ENCODE results near the gene BCKDHB. TPM values are rescaled to one million over a fixed set of nuclear protein-coding genes. Genes with fewer than 3 reads are reported as not detected.
A peak's percentile ranks its signal among the peaks of the same experiment; 100 is the strongest.

BCKDHB gene
- total RNA-seq, 1 experiment from 2014 or later, result 24.3 TPM

DNA sequence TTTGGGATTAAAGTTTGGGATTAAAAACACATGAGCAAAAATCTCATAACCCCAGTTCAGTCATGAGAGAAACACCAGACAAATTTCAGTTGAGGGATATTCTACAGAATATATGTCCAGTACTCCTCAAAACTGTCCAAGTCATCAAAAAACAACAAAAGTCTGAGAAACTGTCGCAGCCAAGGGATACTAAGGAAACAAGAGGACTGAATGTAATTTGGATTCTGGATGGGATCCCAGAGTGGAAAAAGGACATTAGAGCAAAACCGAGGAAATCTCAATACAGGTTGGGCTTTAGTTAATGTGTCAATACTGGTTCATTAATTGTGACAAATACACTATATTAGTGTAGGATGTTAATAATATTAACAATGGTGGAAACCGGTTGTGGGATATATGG, 219.3 kb downstream of the BCKDHB start:
- ATAC-seq (no peak), DNase-seq (ENCODE audit: low spot score) (no peak)
- H3K27ac Mint-ChIP-seq, result no peak overlapping the region; the same call in 1 of the 2 replicates
- CTCF ChIA-PET, result no interaction called here
- H3K36me3 Mint-ChIP-seq, result no peaks in the 10 kb centered on the region
- POLR2A ChIA-PET, result no interaction called here
- no peaks in the 10 kb centered on the region for H3K27me3 Mint-ChIP-seq (ENCODE audit: low read depth)
- 0 out of 2 replicates have a peak, but pooled peaks cover 4% of the 10 kb centered on the region for H3K9me3 Mint-ChIP-seq
- H3K4me3 Mint-ChIP-seq, result no peak overlapping the region
- H3K4me1 Mint-ChIP-seq, result peaks cover 50% of the 10 kb centered on the region
- no peak for TF ChIP-seq GRHL2 (CRISPR knock-in tag; IDR thresholded peaks at IDR 0.05; ENCODE audit: insufficient replicate concordance, severe bottlenecking)

DNA sequence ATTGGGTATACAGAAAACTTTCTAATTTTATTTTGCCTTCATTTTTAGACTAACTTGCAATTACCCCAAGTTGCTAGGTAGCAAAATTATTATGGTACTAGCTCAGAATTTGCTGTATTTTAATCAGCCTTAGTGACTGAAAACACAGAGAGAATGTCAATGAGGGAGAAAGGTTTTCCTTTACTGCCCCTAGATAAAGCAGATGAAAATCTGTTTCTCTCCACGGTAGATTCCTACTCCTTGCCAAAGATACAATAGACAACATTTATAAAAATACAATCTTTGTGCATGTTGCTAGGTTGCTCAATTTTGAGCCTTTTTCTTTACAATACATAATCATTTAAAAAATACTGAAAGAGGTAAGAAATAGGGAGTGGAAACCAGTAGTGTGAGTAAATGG, 222.2 kb downstream of the BCKDHB start:
- Mint-ChIP-seq H3K27me3 (ENCODE audit: low read depth) (no peaks in the 10 kb centered on the region), H3K4me1 (peaks cover 73% of the 10 kb centered on the region), H3K9me3 (no peaks in the 10 kb centered on the region), H3K36me3 (no peaks in the 10 kb centered on the region), H3K4me3 (no peak overlapping the region), H3K27ac (no peak overlapping the region; the same call in 1 of the 2 replicates)
- ATAC-seq (no peak), DNase-seq (ENCODE audit: low spot score) (no peak)
- TF ChIP-seq ATF1 (CRISPR knock-in tag; IDR thresholded peaks at IDR 0.05) (no peak), GTF2I (CRISPR knock-in tag; conservative IDR thresholded peaks at IDR 0.05) (no peak), ETV6 (CRISPR knock-in tag; IDR thresholded peaks at IDR 0.05) (no peak), FOXJ3 (CRISPR knock-in tag; IDR thresholded peaks at IDR 0.05; ENCODE audit: borderline replicate concordance) (no peak), SP1 (CRISPR knock-in tag; conservative IDR thresholded peaks at IDR 0.05) (no peak), EMX1 (CRISPR knock-in tag; IDR thresholded peaks at IDR 0.05) (no peak), NFATC4 (CRISPR knock-in tag; IDR thresholded peaks at IDR 0.05) (no peak), KAT7 (CRISPR knock-in tag; IDR thresholded peaks at IDR 0.05; ENCODE audit: borderline replicate concordance) (no peak), ZNF263 (CRISPR knock-in tag; IDR thresholded peaks at IDR 0.05; ENCODE audit: low read depth) (no peak), NR3C1 (CRISPR knock-in tag; conservative IDR thresholded peaks at IDR 0.05; ENCODE audit: low read depth) (no peak)
- TF ChIP-seq, protein P1, sequence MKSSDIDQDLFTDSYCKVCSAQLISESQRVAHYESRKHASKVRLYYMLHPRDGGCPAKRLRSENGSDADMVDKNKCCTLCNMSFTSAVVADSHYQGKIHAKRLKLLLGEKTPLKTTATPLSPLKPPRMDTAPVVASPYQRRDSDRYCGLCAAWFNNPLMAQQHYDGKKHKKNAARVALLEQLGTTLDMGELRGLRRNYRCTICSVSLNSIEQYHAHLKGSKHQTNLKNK (CRISPR knock-in tag; IDR thresholded peaks at IDR 0.05), result no peak
- TF ChIP-seq, protein P2, sequence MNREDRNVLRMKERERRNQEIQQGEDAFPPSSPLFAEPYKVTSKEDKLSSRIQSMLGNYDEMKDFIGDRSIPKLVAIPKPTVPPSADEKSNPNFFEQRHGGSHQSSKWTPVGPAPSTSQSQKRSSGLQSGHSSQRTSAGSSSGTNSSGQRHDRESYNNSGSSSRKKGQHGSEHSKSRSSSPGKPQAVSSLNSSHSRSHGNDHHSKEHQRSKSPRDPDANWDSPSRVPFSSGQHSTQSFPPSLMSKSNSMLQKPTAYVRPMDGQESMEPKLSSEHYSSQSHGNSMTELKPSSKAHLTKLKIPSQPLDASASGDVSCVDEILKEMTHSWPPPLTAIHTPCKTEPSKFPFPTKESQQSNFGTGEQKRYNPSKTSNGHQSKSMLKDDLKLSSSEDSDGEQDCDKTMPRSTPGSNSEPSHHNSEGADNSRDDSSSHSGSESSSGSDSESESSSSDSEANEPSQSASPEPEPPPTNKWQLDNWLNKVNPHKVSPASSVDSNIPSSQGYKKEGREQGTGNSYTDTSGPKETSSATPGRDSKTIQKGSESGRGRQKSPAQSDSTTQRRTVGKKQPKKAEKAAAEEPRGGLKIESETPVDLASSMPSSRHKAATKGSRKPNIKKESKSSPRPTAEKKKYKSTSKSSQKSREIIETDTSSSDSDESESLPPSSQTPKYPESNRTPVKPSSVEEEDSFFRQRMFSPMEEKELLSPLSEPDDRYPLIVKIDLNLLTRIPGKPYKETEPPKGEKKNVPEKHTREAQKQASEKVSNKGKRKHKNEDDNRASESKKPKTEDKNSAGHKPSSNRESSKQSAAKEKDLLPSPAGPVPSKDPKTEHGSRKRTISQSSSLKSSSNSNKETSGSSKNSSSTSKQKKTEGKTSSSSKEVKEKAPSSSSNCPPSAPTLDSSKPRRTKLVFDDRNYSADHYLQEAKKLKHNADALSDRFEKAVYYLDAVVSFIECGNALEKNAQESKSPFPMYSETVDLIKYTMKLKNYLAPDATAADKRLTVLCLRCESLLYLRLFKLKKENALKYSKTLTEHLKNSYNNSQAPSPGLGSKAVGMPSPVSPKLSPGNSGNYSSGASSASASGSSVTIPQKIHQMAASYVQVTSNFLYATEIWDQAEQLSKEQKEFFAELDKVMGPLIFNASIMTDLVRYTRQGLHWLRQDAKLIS (CRISPR knock-in tag; IDR thresholded peaks at IDR 0.05; ENCODE audit: borderline replicate concordance), result no peak
- TF ChIP-seq, protein P3, sequence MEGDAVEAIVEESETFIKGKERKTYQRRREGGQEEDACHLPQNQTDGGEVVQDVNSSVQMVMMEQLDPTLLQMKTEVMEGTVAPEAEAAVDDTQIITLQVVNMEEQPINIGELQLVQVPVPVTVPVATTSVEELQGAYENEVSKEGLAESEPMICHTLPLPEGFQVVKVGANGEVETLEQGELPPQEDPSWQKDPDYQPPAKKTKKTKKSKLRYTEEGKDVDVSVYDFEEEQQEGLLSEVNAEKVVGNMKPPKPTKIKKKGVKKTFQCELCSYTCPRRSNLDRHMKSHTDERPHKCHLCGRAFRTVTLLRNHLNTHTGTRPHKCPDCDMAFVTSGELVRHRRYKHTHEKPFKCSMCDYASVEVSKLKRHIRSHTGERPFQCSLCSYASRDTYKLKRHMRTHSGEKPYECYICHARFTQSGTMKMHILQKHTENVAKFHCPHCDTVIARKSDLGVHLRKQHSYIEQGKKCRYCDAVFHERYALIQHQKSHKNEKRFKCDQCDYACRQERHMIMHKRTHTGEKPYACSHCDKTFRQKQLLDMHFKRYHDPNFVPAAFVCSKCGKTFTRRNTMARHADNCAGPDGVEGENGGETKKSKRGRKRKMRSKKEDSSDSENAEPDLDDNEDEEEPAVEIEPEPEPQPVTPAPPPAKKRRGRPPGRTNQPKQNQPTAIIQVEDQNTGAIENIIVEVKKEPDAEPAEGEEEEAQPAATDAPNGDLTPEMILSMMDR (IDR thresholded peaks at IDR 0.05), result no peak
- ChIA-PET POLR2A (no interaction called here), CTCF (no interaction called here)

DNA sequence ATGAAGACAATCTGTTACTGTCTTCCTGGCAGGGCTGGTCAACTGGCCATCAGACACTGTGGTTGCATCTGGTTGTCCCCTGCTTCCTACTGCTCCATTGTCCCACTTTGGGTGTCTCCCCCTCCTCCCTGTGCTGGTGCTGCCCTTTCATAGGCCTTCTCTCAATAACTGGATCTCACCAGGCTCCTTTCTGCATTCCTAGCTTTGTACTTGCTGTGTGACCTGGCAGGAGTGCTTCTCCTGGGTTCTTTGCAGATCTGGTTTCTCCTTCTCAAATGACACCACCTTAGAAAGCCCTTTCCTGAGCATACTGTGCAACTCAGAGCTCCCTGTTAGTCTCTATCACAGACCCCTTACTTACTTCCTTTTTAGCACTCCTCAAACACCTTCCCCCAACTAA, 223.0 kb downstream of the BCKDHB start:
- Mint-ChIP-seq H3K27me3 (ENCODE audit: low read depth) (no peaks in the 10 kb centered on the region), H3K4me1 (peaks cover 81% of the 10 kb centered on the region), H3K36me3 (no peaks in the 10 kb centered on the region), H3K27ac (peak overlapping the region; percentile 79), H3K4me3 (no peak overlapping the region), H3K9me3 (no peaks in the 10 kb centered on the region)
- TF ChIP-seq PRRX2 (CRISPR knock-in tag; IDR thresholded peaks at IDR 0.05) (no peak), ZNF423 (CRISPR knock-in tag; IDR thresholded peaks at IDR 0.05) (peak; percentile 56), TEAD1 (CRISPR knock-in tag; IDR thresholded peaks at IDR 0.05) (peak; percentile 68; the same call in 1 of the 2 replicates)
- CTCF ChIA-PET, result interaction anchor here (1.9 kb wide), 1 partner anchor 115 kb away, joined by 5 read pairs; no protein-coding TSS in a partner anchor
- DNase-seq (ENCODE audit: low spot score) (no peak), ATAC-seq (peak; percentile 62)
- POLR2A ChIA-PET, result interaction anchor here (0.6 kb wide), 1 partner anchor 168 kb away, joined by 3 read pairs; no protein-coding TSS in a partner anchor

All from WTC11 (cell line).